Measurements from ENCODE around the gene ZNF764.
"Not testable (repeated sequence)": the region's sequence is repeated elsewhere in the genome, so short reads cannot be mapped to it uniquely, and the experiment has no call there.

The ZNF764 gene

DNA sequence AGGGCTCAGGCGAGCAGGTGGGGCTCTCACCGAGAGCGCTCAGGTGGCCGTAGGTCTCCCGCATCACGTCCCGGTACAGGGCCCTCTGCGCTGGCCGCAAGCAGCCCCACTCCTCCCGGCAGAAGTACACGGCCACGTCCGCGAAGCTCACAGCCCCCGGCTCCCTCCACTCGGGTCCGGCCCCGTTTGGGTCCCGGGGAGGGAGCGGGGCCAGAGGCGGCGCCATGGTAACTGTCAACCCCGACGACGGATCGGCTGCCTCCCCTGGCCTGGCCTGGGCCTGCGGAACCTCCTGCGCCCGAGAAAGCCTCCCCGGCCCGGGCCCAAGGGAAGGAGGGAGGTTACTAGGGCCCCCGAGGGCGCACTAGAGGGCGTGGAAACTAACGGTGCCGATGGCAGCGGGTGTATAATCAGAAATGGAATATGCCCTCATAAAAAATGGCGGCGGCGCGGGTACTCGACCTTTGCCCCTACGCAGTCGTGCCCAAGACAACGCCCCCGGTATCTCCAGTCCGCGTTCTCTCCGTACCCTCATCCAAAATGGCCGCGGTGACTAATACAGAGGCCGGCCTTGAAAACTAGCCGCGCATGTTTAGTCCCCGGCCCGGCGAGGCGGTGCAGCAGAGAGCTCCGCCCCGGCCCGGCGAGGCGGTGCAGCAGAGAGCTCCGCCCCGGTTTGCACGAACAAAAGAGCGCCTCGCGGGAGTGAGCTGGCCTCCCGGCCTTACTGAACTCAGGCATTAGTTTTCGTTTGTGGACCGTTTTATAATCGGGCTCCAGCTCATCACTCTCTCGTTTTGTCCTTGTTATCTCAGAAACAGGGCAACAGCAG is at the start of gene ZNF764:
TSS of gene ZNF764 (minus strand) at position 418 of the 832 bp plus-strand sequence. CDS start at position 226, 192 bp downstream.
- peak; percentile 86 for DNase-seq (ENCODE audit: low read depth)

DNA sequence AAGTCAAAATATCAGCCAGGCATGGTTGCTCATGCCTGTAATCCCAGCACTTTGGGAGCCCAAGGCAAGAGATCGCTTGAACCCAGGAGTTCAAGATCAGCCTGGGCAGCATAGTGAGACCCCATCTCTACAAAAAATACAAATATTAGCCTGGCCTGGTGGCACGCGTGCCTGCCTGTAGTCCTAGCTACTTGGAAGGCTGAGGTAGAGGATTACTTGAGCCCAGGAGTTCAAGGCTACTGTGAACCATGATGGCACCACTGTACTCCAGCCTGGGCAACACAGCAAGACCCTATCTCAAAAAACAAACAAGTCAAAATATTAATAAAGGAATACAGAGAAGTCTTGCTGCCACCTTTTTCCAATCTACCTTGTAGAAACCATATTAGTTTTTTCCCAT is 47.8 kb upstream of the ZNF764 start:
- no peak for DNase-seq (ENCODE audit: low read depth)

DNA sequence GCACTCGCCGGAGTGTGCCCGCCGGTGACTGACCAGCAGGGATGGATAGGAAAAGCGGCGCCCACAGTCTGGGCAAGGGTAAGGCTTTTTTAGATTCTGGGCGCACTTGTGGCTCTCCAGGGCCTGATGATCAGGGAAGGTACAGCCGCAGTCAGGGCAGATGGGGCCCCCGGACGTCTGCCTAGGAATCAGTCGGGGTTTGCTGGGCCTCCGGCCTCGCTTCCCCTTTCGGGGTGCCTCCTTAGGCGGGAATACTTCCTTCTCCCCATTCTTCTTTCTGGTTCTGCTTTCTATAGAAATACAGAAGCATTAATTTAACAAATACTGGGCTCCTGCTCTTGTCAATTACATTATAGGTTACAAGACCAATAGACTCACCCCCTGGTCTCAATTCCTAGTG is 47.0 kb upstream of the ZNF764 start:
- no peak for DNase-seq (ENCODE audit: low read depth)

DNA sequence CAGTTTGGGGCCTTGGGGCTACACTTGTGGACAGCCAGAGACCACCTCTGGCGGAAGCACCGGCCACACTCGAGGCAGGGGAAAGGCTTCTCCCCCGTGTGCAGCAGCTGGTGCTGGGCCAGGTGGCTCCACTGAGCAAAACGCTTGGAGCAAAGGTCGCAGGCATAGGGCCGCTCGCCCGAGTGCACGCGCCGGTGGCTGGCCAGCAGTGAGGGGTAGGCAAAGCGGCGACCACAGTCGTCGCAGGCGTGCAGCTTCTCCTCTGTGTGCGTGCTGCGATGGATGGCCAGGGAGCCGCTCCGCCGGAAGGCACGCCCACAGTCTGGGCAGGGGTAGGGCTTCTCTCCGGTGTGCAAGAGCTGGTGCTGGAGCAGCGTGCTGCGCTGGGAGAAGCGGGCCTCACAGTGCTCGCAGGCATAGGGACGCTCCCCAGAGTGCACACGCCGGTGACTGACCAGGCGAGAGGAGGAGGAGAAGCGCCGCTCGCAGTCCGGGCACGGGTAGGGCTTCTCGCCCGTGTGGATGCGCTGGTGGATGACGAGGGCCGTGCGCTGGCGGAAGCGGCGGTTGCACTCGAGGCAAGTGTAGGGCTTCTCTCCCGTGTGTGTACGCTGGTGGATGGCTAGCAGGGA is 46.3 kb upstream of the ZNF764 start:
- DNase-seq (ENCODE audit: low read depth) = no peak

DNA sequence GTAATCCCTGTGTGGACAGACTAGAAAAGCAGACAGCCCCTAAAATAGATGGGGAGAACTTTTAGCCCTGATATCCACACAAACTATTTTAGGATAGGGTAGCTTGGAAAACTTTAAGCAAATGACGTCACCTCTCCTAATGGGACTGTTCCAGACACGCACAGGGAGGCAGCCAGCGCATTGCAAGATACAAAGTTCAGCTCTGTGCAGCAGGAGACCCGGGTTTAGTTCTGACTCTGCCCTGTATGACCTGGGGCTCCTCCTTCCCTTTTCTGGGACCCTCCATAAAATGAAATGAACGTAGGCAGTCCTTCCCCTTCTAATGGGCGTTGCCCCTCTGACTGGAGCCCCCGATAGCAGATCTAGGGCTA is 45.8 kb upstream of the ZNF764 start:
- no peak for DNase-seq (ENCODE audit: low read depth)

DNA sequence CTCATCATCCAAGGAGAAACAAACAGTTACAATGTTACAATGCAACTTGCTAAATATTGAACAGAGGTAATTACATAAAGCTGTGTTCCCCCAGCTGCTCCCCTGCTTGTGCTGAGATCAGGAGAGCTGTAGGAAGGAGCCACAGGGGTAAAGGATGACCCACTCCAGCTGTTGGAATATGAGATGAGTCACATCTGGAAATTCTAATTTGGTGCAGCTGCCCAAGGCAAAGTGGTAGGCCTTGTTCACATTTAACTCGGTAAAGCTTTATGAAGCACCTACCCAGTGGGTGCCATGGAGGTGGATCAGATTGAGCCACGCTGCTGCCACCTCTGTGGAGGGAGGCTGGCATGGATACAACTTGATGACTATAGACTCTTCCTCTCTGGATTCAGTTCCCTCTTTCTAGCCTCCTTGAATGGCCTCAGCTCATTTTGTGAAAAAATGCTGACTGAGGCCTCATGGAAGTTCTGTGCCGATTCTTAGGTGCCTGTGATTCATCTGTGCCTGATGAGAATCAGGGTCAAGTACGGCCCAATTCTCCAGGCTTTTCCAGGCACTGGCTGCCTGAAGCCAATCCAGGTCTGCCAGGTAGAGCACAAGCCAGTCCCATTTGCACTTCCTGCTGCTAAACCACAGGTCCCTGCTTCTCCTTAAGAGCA is 44.6 kb upstream of the ZNF764 start:
- no peak for DNase-seq (ENCODE audit: low read depth)

DNA sequence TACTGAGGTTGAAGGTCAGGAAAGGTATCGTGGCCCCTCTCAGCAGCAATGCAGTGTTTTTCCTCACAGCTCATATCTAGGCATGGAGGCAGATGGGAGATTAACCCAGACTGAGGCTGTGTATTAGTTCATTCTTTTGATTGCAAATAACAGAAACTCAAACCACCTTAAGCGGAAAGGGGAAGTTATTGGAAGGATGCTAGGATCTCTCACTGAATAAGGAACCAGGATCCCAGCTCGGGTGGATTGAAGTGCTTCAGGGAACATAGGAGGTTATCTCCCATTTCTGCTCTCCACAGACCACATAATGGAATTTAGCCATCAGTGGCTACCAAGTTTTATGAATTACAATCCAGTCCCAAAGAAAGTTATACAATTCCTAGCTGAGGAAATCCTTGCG is 43.8 kb upstream of the ZNF764 start:
- DNase-seq (ENCODE audit: low read depth) = no peak

DNA sequence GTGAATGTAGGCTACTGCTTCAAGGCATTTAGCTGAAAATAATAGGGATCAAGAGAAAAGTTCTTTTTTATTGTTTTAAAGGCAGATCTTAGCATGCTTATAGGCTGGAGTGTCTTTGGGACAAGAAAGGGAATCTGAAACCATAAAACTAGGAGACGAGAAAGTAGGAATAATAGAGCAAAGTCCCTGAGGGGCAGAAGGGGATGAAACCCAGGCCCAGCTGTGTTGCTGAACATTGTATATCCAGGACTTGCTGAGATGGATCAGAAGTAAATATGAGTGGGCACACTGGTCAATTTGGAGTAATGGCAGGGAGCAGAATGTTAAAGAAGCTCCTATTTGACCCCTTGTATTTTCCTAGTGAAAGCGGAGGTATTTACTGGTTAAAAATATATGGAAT is 42.8 kb upstream of the ZNF764 start:
- DNase-seq (ENCODE audit: low read depth) = no peak

DNA sequence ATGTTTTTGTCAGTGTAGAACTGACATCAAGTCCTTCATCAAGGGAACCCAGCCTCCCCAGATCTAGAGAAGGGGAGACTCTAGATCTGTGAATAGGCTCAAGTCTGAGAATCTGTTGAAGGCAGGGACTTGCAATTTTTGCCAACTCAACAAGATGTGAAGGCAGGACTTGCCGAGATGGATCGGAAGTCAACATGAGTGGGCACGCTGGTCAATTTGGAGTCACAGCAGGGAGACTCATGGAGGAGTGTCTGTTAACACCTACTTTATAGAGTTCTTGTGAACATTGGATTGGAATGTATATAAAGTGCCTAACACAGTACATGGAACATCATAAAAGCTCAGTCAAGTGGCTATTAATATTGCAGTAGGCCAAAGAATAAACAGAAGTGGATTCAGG is 42.0 kb upstream of the ZNF764 start:
- DNase-seq (ENCODE audit: low read depth) = no peak

DNA sequence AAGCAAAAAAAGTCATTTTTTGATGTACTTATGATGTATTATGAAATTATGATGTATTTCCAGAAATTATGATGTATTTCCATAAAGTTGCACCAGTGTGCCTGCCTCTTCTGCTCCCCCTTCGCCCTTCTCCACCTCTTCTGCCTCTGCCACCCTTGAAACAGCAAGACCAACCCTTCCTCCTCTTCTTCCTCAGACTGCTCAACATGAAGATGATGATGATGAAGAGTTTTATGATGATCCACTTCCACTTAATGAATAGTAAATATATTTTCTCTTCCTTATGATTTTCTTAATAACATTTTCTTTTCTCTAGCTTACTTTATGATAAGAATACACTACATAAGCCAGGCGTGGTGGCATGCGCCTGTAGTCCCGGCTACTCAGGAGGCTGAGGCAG is 34.7 kb upstream of the ZNF764 start:
- DNase-seq (ENCODE audit: low read depth) = no peak

DNA sequence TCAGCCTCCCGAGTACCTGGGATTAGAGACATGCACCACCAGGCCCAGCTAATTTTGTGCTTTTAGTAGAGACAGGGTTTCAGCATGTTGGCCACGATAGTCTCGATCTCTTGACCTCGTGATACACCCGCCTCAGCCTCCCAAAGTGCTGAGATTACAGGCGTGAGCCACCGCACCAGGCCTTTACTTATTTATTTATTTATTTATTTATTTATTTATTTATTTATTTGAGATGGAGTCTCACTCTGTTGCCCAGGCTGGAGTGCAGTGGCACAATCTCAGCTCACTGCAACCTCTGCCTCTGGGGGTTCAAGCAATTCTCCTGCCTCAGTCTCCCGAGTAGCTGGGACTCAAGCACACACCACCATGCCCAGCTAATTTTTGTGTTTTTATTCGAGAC is 32.7 kb upstream of the ZNF764 start:
- DNase-seq (ENCODE audit: low read depth) = not testable (repeated sequence)

DNA sequence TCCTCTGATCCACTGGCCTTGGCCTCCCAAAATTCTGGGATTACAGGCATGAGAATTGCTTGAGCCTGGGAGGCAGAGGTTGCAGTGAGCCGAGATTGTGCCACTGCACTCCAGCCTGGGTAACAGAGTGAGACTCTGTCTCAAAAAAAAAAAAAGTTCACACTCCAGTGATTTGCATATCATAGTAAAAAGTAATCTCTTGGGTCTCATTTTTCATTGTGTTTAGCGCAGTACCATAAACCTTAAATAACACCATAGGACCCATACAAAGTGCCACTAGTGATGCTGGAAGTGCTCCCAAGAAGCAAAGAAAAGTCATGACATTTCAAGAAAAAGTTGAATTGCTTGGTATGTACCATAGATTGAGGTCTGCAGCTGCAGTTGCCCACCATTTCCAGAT is 31.4 kb upstream of the ZNF764 start:
- DNase-seq (ENCODE audit: low read depth) = not testable (repeated sequence)

DNA sequence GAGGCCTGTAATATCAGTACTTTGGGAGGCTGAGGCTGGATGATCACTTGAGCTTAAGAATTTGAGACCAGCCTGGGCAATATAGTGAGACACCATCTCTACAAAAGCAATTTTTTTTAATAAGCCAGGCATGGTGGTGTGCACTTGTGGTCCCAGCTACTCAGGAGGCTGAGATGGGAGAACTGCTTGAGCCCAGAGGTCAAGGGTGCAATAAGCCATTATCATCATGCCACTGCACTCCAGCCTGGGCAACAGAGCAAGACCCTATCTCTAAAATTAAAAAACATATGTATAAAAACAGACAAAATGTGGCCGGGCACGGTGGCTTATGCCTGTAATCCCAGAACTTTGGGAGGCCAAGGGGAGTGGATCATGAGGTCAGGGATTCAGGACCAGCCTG is 30.5 kb upstream of the ZNF764 start:
- no peak for DNase-seq (ENCODE audit: low read depth)

DNA sequence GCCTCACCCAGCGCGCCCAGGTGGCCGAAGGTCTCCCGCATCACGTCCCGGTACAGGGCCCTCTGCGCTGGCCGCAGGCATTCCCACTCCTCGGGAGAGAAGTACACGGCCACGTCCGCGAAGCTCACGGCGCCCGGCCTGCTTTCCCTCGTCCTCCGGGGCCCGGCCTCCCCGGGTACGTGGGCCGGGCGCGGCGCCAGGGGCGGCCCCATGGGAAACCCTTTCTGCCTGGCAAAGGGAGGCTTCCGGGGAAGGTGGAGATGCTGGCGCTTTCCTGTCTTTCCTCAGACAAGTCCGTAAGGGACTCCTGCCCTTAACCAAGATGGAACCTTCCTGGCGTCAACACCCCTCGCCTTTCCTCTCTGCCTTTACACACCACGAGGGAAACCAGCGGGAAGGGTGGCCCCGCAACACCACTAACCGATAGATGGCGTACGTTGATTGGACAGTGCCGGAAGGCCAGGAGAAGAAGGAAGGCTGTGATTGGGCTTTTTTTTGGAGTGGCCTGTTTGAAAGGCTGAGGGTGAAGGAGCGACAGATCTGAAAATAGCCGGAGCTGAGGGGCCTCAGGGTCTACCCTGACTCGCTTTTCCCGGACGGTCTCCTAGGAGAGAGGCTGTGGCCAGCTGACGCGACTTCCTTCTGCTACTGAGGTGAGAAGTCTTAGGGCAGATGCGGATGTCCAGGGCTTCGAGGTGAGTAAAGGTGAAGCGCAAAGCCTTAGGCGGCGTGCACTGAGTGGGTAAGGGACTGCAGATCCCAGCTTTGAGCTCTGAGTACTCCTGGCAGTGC is 27.4 kb upstream of the ZNF764 start, which contains the start of gene ZNF785:
TSS of gene ZNF785 (minus strand) at position 298 of the 792 bp plus-strand sequence. CDS start at position 212, 86 bp downstream.
- peak; percentile 97 for DNase-seq (ENCODE audit: low read depth)

DNA sequence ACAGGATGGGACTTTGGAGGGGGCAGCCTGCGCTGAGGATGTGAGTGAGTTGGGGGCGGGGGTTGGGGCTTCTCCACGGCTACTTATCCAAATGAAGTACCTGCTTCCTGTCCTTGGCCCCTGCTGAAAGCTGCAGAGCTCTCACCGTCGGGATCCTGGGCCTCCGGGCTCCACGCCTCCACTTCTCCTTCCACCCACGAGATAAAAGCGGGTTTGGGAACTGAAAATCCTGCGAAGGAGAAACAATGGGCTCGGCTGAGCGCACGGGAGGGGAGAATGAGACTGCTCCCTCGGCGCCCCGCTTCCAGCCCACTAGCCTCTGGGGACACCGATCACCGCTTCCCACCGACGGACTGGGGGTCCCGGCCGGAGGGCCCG is 26.8 kb upstream of the ZNF764 start:
- DNase-seq (ENCODE audit: low read depth) = peak; percentile 43

DNA sequence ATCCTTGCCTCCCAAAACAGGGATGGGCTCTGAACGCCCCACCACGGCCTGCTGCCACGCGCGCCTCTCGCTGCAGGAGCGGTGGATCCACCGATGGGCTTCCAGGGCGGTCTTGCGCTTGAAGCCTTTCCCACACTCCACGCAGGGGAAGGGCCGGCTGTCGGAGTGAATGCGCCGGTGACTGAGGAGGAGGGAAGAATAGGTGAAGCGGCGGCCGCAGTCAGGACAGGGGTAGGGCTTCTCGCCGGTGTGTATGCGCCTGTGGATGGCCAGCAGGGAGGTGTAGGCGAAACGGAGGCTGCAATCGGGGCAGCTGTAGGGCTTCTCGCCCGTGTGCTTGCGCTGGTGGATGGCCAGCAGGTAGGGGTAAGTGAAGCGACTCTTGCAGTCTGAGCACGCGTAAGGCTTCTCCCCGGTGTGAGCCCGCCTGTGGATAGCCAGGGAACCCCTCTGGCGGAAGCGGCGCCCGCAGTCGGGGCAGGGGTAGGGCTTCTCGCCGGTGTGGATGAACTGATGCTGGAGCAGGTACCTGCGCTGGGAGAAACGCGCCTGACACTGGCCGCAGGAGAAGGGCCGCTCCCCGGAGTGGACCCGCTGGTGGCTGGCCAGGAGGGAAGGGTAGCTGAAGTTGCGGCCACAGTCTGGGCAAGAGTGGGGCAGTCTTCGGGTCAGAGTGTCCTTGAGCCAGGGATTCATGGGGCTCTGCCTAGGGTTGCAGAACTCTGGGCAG is 24.6 kb upstream of the ZNF764 start:
- no peak for DNase-seq (ENCODE audit: low read depth)

DNA sequence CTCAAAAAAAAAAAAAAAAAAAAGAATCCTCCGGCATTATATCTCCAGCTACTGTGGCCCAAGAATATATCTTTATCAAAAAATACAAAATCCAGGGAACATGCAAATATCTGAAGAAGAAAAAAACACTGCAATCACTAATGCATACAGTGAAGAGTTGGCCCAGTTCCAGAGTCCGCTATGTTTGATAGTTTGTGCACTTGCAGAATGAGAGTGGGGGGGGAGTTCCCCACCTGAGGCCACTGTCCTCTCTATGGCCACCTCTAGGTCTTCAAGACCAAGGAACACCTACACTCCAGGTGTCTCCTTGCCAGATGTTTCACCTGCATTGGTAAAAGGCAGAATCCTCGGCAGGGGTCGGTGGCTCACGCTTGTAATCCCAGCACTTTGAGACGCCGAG is 23.3 kb upstream of the ZNF764 start:
- no peak for DNase-seq (ENCODE audit: low read depth)

DNA sequence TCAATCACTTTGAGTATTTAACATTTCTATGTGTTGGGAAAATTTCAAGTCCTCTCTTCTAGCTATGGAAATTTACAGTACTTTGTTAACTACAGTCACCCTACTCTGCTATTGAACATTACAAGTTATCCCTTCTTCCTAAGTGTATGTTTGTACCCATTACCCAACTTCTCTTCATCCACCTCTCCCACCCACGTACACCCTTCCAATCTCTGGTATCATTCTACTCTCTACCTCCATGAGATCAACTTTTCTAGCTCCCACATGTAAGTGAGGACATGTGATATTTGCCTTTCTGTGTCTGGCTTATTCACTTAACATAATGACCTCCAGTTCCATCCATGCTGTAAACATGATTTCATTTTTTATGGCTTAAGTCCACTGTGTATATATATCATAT is 16.5 kb upstream of the ZNF764 start:
- DNase-seq (ENCODE audit: low read depth) = no peak

DNA sequence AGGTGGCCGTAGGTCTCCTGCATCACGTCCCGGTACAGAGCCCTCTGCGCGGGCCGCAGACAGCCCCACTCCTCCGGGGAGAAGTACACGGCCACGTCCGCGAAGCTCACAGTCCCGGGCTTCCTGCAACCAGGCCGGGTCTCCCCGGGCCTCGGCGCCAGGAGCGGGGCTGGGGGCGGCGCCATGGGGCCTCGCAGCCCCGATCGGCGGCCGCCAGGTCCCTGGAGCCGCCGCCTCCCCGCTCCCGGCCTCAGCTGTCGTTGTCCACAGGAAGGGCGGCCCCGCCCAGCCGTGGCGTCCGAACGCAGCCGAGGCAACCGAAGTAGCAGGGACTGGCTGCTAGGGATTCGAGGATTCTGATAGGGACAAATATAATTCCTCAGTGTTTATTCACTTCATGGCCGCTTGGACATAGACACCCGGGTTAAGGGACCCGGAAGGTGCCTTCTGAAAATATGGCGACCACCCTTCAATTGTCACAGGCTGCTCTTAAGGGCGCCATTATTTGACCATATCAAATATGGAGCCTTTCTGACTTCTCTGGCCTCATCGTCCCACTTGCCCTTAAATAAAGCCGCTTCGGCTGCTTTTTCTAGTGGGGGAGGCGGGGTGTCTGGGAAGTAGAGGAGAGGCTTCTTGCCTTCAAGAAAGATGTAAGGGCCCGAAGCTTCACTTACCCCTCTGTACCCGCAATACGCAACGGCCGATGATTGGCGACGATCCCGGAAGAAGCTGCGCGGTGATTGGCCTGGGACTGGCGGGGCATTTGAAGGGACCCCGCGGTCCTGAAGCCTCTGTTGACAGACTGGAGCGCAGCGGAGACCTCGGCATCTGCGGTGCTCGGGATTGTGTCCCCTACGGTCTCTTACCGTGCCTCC is 13.5 kb upstream of the ZNF764 start, which contains the start of gene ZNF688:
TSS of gene ZNF688 (minus strand) at position 270 of the 878 bp plus-strand sequence. CDS start at position 185, 85 bp downstream.
- DNase-seq (ENCODE audit: low read depth) = peak; percentile 82

Measured in CMK (cell line).